K562 (cell line): ENCODE results near the gene CTDSPL2. TPM values are rescaled to one million over a fixed set of nuclear protein-coding genes. Genes with fewer than 3 reads are reported as not detected.
A peak's percentile ranks its signal among the peaks of the same experiment; 100 is the strongest.

ENCODE experiments used
- ADNP ChIP-seq: fragments of 200-800 bp; sonication (Bioruptor generic); IDR thresholded peaks from 2 replicates; pipeline ENCODE4 v1.6.1; 2016; ENCODE audit warnings: missing genetic modification characterization, missing compliant biosample characterization
- BACH1 ChIP-seq: fragments of 200-800 bp; sonication (Bioruptor generic); IDR thresholded peaks from 2 replicates; pipeline ENCODE4 v1.6.1; 2016; ENCODE audit warnings: missing genetic modification characterization, missing compliant biosample characterization
- DACH1 ChIP-seq: fragments of 450-650 bp; IDR thresholded peaks from 2 replicates; pipeline ENCODE4 v1.6.1; 2018; ENCODE audit not compliant: partially characterized antibody
- NCOA6 ChIP-seq: fragments of 450-650 bp; IDR thresholded peaks from 2 replicates; pipeline ENCODE4 v1.6.1; 2017; ENCODE audit warnings: mild to moderate bottlenecking
- PHF20 ChIP-seq: fragments of 450-650 bp; IDR thresholded peaks from 2 replicates; pipeline ENCODE4 v1.6.1; 2018; ENCODE audit not compliant: partially characterized antibody
- SUPT5H ChIP-seq: fragments of 450-650 bp; IDR thresholded peaks from 2 replicates; pipeline ENCODE4 v1.6.1; 2016
- TAF9B ChIP-seq: fragments of 450-650 bp; IDR thresholded peaks from 2 replicates; pipeline ENCODE4 v1.6.1; 2018; ENCODE audit warnings: mild to moderate bottlenecking; ENCODE audit not compliant: partially characterized antibody
- THRA ChIP-seq: fragments of 450-650 bp; IDR thresholded peaks from 2 replicates; pipeline ENCODE4 v1.6.1; 2017; ENCODE audit warnings: mild to moderate bottlenecking, moderate library complexity
- ZBTB7A ChIP-seq: IDR thresholded peaks from 2 replicates; pipeline ENCODE4 v1.6.1; 2011; ENCODE audit warnings: low read depth, mild to moderate bottlenecking, low read length, moderate library complexity, borderline replicate concordance; ENCODE audit not compliant: control insufficient read depth
- ZC3H11A ChIP-seq: IDR thresholded peaks from 2 replicates; pipeline ENCODE4 v1.6.1; 2012; ENCODE audit warnings: low read depth, low read length, improper control_type of control experiment
- ZNF140 ChIP-seq: fragments of 250-450 bp; sonication (Bioruptor Pico); IDR thresholded peaks from 2 replicates; pipeline ENCODE4 v1.8.0; 2021; ENCODE audit warnings: moderate library complexity, mild to moderate bottlenecking, inconsistent platforms
- ZNF143 ChIP-seq: sonication (generic); formaldehyde crosslinking; IDR thresholded peaks from 2 replicates; pipeline ENCODE4 v1.9.0; 2022; ENCODE audit warnings: mild to moderate bottlenecking, missing genetic modification reagents
- ZNF316 ChIP-seq: fragments of 450-650 bp; IDR thresholded peaks from 2 replicates; pipeline ENCODE4 v1.6.1; 2016
- ZNF407 ChIP-seq: fragments of 450-650 bp; IDR thresholded peaks from 2 replicates; pipeline ENCODE4 v1.6.1; 2016; ENCODE audit warnings: low read depth
- ZNF444 ChIP-seq: fragments of 250-450 bp; sonication (Bioruptor Pico); IDR thresholded peaks from 2 replicates; pipeline ENCODE4 v1.4.0; 2020; ENCODE audit warnings: mild to moderate bottlenecking, moderate library complexity
- ZNF518B ChIP-seq: fragments of 250-450 bp; sonication (Bioruptor Pico); IDR thresholded peaks from 2 replicates; pipeline ENCODE4 v1.5.0; 2021; ENCODE audit warnings: mild to moderate bottlenecking, moderate library complexity
- polyA plus RNA-seq, 8 experiments: library from polyadenylated mRNA; depleted of rRNA in 4 of 8; stranded (reverse) in 5 of 8; unstranded in 3 of 8; fragments of >200 nt; fragmentation: Nextera tagmentation in 2 of 8; fragmentation: Illumina TruSeq in 1 of 8; extraction: Ambion mirVana in 2 of 8; extraction: Trizol in 1 of 8; gene quantifications; 2 replicates each; pipeline versions ENCODE4 v1.2.1 to v1.2.3, GENCODE V29; 2011 to 2014; ENCODE audit warnings: inconsistent platforms in 1 of 8, missing spikeins in 1 of 8
- total RNA-seq, 7 experiments: library from RNA; depleted of rRNA in 6 of 7; stranded (reverse); fragments of >200 nt in 6 of 7; fragmentation: Illumina TruSeq in 2 of 7; extraction: Trizol in 2 of 7; gene quantifications; 2 replicates each; pipeline versions ENCODE4 v1.2.1 to v1.2.3, GENCODE V29; 2011 to 2021; ENCODE audit warnings: low replicate concordance in 1 of 7

CTDSPL2 gene
- total and polyA plus RNA-seq, 9 of the 15 experiments (the other 6 are each of a cell fraction or from before 2014, with no cell fraction given) = 16.8 to 79.0 (median 53.1) TPM

- TF ChIP-seq ZNF407 = peak; percentile 95
- no peak for TF ChIP-seq ADNP
- no peak for TF ChIP-seq ZC3H11A
- TF ChIP-seq PHF20 = no peak
- TF ChIP-seq NCOA6 = no peak
- no peak for TF ChIP-seq ZNF140 (CRISPR knock-in tag)
- peak; percentile 75 for TF ChIP-seq TAF9B
- TF ChIP-seq ZNF444 (CRISPR knock-in tag) = no peak
- no peak for TF ChIP-seq DACH1
- no peak for TF ChIP-seq ZNF518B (CRISPR knock-in tag)
- TF ChIP-seq ZBTB7A = peak; percentile 32
- TF ChIP-seq ZNF316 = no peak
- no peak; the same call in 1 of the 2 replicates for TF ChIP-seq ZNF143 (CRISPR knock-in tag)
- TF ChIP-seq THRA = no peak
- peak; percentile 92 for TF ChIP-seq SUPT5H
- no peak for TF ChIP-seq BACH1 (tag)
Observed at GRCh38 chr15:44426975-44427755, at the start of gene CTDSPL2 (continued).
